ENCODE measurements around the gene IL17RE.
A peak's percentile ranks its signal among the peaks of the same experiment; 100 is the strongest.
"Not testable (repeated sequence)": the region's sequence is repeated elsewhere in the genome, so short reads cannot be mapped to it uniquely, and the experiment has no call there.

IL17RE gene

DNA sequence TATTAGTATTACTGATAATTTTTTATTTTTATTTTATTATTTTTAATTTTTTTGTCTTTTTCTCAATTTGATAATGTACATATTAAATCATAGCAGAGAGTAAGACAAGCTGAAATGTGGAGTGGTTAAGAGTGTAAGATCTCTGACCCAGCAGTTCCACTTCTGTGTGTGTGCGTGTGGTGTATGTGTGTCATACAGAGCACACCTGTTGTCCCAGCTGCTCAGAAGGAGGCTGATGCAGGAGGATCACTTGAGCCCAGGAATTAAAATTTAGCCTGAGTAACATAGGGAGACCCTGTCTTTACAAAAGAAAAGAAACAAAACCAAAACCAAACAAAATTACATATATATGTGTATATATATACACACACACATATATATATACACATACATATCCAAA is 21.2 kb upstream of the IL17RE start:
- DNase-seq = no peak

GRCh38 chr3:9883706-9884554 is 18.7 kb upstream of the IL17RE start:
- no peak for DNase-seq

GRCh38 chr3:9884555-9885165 is 18.0 kb upstream of the IL17RE start:
- no peak for DNase-seq

DNA sequence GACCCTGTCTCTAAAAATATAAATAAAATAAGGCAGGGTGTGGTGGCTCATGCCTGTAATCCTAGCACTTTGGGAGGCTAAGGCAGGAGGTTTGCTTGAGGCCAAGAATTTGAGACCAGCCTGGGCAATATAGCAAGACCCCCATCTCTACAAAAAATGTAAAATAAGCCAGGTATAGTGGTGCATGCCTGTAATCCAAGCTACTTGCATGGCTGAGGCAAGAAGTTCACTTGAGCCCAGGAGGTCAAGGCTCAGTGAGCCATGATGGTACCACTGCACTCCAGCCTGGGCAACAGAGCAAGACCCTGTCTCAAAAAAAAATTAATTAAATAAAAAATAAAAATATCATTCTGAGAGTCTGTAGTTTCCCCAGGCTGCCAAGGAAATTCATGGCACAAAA is 16.3 kb upstream of the IL17RE start:
- no peak for DNase-seq

DNA sequence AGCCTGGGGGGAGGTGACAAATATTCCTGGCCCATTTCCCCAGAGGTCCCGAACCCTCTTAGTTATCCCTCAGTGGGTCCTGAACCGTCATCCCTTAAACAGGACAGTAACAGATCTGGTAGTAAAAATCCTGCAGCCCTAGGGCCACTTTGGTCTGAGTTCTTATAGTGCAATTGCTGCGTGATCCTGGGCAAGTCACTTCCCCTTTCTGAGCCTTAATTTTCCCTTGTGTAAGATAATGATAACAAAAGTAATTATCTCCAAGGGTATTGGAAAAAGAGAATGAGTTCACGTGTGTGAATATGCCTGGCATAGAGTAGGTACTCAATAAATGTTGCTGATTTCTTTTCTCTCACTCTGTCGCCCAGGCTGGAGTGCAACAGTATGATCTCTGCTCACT is 15.2 kb upstream of the IL17RE start:
- DNase-seq = no peak

GRCh38 chr3:9888540-9888939 is 14.1 kb upstream of the IL17RE start:
- DNase-seq = no peak

DNA sequence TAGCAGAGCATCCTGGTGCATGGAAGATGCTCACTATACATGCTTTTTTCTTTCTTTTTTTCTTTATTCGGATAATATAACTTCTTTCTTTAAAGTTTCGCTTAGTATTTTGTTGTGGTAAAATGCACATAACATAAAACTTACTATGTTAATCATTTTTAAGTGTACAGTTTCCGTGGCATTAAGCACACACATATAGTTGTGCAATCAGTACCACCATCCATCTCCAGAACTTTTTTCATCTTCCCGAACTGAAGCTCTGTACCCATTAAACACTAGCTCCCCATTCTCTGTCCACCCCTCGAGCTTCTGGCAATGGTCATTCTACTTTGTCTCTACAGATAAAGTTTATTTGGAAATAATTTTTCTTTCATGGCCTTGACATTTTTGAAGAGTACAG is 13.2 kb upstream of the IL17RE start:
- DNase-seq = no peak

DNA sequence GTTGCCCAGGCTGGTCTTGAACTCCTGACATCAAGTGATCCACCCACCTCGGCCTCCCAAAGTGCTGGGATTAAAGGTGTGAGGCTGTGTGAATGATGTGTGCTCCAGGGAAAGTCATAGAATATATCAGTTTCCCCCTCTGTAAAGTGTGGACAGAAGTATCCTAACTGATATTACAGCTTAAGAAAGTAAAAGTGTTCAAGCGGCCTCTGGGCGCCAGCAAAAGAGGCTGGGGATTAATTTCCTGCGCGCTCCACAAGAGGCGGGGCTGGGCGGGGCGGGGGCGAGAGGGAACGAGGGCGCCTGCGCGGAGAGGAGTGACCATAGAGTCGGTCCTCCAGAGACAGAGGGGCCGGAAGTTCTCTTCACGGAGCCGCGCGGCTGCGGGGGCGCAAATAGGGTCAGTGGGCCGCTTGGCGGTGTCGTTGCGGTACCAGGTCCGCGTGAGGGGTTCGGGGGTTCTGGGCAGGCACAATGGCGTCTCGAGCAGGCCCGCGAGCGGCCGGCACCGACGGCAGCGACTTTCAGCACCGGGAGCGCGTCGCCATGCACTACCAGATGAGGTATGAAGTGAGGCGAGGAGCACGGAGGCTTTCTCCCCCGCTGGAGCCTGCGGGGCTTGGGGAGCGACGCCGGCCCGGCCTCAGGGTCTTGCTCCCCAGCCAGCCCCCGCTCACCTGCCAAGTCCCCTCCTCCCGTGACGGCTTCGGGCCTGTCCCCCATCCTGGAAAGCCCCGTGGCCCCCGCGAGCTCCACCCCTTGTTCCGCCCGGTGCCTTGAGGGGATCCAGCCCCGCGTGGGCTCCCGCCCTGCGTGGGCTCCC is 12.2 kb upstream of the IL17RE start, which contains the start of gene JAGN1:
TSS of gene JAGN1 (plus strand) at position 362 of the 823 bp plus-strand sequence. CDS start at position 475, 113 bp downstream.
- peak; percentile 93 for DNase-seq

DNA sequence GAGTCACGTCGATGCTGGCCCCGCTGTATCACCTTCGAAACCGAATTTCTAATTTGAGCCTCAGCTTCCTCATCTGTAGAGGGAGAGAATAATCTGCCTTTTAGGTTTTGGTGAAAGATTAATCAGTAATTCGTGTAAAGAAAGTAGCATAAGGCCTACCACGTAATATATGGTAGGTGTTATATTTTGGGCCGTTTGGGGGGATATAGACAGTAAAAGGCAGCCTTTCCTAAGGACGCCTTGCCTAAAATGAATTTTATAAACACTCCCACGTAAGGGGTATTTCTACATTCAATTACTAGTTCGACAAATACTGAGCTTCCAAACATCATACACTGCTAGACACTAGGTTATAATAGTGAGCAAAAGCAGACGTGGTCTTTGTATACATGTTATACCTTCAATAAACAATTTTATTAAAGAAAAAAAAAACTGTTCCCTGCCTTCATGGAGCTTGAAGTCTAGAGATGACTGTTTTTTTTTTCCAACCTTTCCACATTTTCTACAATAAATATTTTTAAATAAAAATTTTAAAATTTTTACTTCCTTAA is 11.5 kb upstream of the IL17RE start:
- no peak for DNase-seq

DNA sequence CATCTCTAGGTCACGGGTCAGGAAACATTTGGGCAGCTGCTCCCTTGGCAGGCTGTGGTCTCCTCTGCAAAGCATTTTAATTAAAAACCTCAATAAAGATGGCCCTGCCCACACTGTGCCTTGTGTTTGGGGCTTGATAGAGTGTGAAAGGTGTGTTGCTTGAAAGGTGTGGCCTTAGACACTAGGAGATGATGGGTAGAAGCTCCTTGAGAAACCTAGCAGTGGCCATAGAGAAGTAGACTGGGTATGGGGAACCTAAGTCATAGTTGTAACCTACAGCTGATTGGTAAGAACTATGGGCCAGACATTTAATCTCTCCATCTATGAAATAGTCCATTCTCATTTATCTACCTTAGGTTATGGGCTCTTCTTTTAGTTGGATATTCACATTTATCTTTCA is 8.9 kb upstream of the IL17RE start:
- no peak for DNase-seq

DNA sequence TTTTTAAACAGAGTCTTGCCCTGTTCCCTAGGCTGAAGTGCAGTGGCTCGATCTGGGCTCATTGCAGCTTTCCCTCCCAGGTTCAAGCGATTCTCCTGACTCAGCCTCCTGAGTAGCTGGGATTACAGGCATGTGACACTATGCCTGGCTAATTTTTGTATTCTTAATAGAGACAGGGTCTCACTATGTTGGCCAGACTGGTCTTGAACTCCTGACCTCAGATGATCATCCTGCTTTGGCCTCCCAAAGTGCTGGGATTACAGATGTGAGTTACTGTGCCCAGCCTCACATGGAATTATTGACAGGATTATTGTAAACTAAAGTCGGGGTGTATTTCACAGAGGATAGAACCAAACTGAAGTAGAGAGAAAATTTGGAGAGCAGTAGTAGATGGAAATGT is 6.9 kb upstream of the IL17RE start:
- not testable (repeated sequence) for DNase-seq

DNA sequence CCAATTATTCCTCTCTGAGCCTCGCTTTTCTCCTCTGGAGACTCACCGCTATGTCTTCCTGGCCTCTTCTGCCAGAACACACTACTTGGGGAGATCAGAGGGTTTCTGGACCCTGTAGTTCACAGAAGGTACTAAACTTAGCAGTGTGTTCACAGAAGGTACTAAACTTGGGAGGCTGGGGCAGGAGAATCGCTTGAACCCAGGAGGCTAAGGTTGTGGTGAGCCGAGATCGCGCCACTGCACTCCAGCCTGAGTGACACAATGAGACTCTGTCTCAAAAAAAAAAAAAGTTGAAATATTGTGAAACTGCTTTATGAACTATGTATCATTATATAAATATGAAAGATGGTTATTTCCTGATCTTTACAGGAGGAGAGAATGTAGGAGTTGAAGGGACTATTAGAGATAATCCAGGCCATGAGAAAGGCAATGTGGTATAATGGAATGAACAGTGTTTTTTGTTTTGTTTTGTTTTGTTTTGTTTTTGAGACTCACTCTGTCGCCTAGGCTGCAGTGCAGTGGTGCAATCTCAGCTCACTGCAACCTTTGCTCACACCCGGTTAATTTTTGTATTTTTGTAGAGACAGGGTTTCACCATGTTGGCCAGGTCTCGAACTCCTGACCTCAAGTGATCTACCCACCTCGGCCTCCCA is 5.8 kb upstream of the IL17RE start:
- not testable (repeated sequence) for DNase-seq

GRCh38 chr3:9897408-9898372 is 5.0 kb upstream of the IL17RE start:
- DNase-seq = no peak

- DNase-seq = no peak
Measured at GRCh38 chr3:9898467-9899241, 4.0 kb upstream of the IL17RE start.

- DNase-seq = no peak
Measured at GRCh38 chr3:9899289-9899791, 3.3 kb upstream of the IL17RE start.

DNA sequence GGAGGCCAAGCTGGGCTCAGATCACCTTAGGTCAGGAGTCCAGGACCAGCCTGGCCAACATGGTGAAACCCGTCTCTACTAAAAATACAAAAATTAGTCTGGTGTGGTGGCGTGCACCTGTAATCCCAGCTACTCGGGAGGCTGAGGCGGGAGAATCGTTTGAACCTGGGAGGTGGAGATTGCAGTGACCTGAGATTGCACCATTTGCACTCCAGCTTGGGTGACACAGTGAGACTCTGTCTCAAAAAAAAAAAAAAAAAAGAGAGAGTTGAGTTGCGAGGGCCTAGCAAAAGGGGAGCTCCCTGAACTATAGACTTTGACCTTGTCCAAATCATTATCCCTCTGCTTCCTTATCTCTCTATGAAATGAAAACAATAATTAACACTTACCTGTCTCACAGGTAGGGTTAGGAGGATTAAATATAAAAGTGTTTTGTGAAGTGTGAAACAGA is 1.7 kb upstream of the IL17RE start:
- DNase-seq = not testable (repeated sequence)

DNA sequence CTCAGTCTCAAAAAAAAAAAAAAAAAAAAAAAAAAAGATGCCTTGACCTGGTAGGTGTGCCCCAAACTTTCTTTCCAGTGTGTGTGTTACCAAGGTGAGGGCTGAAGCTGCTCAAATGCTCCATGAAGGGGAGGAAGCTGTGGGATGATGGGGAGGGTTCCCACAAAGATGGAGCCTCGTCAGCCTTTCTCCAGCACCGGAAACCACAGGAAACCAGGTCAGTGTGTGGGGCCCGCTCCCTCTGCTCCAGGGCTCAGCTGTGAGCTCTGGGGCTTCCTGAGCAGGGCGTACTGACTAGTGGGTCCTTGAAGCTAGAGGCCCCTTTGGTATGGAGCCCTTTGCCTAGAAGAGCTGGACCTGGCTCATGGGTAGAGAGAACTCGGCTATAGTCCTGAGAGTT is 681 bp upstream of the IL17RE start:
- DNase-seq = no peak

GRCh38 chr3:9903238-9903624 is 583 bp downstream of the IL17RE start:
- no peak for DNase-seq

GRCh38 chr3:9903904-9904303 is 1.3 kb downstream of the IL17RE start:
- no peak for DNase-seq

- DNase-seq = no peak
Measured at GRCh38 chr3:9906480-9906879, 3.8 kb downstream of the IL17RE start.

Data from stimulated activated CD4-positive, alpha-beta T cell treated with anti-CD3 and anti-CD28 coated beads, Interleukin-12 subunit alpha, Interleukin-12 subunit beta, amount 100 ng/mL, for 4 hours (primary cell).